ENCODE results near the gene LY86. TPM values are rescaled to one million over a fixed set of nuclear protein-coding genes. Genes with fewer than 3 reads are reported as not detected.

Gene LY86
- total and polyA plus RNA-seq, 2 donors: 3.9 to 4.1 TPM

- no peak for DNase-seq (ENCODE audit: extremely low spot score)
- 32% methylated on average over 2 of the region's 2 CpGs for WGBS
- no peaks in the 10 kb centered on the region for H3K4me1 ChIP-seq (ENCODE audit: insufficient read depth)
- H3K36me3 ChIP-seq (ENCODE audit: insufficient read depth): no peaks in the 10 kb centered on the region
- no peak overlapping the region for H3K4me3 ChIP-seq (ENCODE audit: low read depth, low read length)
- no peak overlapping the region for H3K27ac ChIP-seq (ENCODE audit: low read depth)
Measured at GRCh38 chr6:6631534-6632276, 43.2 kb downstream of the LY86 start.

- H3K27ac ChIP-seq (ENCODE audit: low read depth): no peak overlapping the region
- no peaks in the 10 kb centered on the region for H3K36me3 ChIP-seq (ENCODE audit: insufficient read depth)
Measured at GRCh38 chr6:6633898-6634734, 45.6 kb downstream of the LY86 start.

DNA sequence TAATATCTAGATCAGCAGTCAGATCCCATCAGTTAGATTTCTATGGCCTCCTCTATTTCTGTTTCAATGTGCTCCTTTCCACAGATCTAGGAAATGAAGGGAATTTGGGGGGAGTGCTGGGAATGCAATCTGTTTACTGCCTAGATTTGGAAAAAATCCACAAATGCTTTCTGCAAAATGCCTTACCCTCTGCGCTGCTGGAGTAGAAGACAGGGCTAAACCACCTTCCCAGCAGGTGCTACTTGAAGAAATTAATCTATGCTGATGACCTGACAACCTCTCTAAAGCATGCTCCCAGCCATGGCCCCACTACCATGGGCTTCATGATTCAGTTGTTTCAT lies 46.2 kb downstream of the LY86 start:
- Histone ChIP-seq H3K36me3 (ENCODE audit: insufficient read depth) (no peaks in the 10 kb centered on the region), H3K27ac (ENCODE audit: low read depth) (no peak overlapping the region), H3K4me1 (ENCODE audit: insufficient read depth) (no peaks in the 10 kb centered on the region), H3K4me3 (ENCODE audit: low read depth, low read length) (no peak overlapping the region)
- WGBS: 83% methylated on average over 1 of the region's 1 CpG
- no peak for DNase-seq (ENCODE audit: extremely low spot score)

More at GRCh38 chr6:6633898-6634734, 45.6 kb downstream of the LY86 start:
- Histone ChIP-seq H3K4me3 (ENCODE audit: low read depth, low read length) (no peak overlapping the region), H3K4me1 (ENCODE audit: insufficient read depth) (no peaks in the 10 kb centered on the region)
- 91% methylated on average over 6 of the region's 6 CpGs for WGBS
- no peak for DNase-seq (ENCODE audit: extremely low spot score)

GRCh38 chr6:6635291-6635690 lies 46.8 kb downstream of the LY86 start:
- H3K4me1 ChIP-seq (ENCODE audit: insufficient read depth): no peaks in the 10 kb centered on the region
- H3K27ac ChIP-seq (ENCODE audit: low read depth): no peak overlapping the region
- no peaks in the 10 kb centered on the region for H3K36me3 ChIP-seq (ENCODE audit: insufficient read depth)
- 94% methylated on average over 2 of the region's 2 CpGs for WGBS
- H3K4me3 ChIP-seq (ENCODE audit: low read depth, low read length): no peak overlapping the region
- DNase-seq (ENCODE audit: extremely low spot score): no peak

DNA sequence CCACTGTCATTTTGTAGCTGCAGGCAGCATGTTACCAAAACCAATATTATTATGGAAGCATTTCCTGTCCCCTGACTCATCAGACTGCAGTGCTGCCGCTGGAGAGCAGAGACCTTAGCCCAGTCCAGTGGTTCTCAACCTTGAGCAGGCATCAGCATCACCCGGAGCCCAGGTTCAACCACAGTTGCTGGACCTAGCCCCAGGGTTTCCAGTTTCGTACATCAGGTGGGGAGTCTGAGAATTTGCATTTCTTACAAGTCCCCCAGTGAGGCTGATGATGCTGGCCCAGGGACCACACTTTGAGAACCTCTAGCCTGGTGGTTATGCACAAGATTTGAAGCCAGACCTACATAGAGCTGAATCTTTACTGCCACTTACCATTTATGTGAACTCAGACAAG lies 47.3 kb downstream of the LY86 start:
- WGBS: 92% methylated on average over 3 of the region's 3 CpGs
- Histone ChIP-seq H3K36me3 (ENCODE audit: insufficient read depth) (no peaks in the 10 kb centered on the region), H3K27ac (ENCODE audit: low read depth) (no peak overlapping the region), H3K4me3 (ENCODE audit: low read depth, low read length) (no peak overlapping the region), H3K4me1 (ENCODE audit: insufficient read depth) (no peaks in the 10 kb centered on the region)
- no peak for DNase-seq (ENCODE audit: extremely low spot score)

DNA sequence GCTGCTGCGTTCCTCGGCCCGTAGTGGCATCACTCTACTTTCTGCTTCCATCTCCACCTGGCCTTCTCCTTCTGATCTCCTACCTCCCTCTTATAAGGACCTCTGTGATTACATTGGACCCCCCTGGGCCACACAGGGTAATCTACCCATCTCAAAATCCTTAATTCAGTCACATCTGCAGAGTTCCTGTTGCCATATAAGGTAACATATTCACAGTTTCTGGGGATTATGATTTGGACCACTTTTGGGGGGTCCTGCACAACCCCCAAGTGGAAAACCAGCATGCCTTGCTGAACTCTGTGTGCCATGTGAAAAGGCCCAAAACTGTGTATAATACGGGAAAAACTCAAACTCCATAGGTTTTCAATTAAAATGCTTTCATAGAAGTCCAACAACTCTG lies 51.1 kb downstream of the LY86 start:
- H3K4me1 ChIP-seq (ENCODE audit: insufficient read depth): no peaks in the 10 kb centered on the region
- no peak for DNase-seq (ENCODE audit: extremely low spot score)
- no peaks in the 10 kb centered on the region for H3K36me3 ChIP-seq (ENCODE audit: insufficient read depth)
- no peak overlapping the region for H3K27ac ChIP-seq (ENCODE audit: low read depth)
- no peak overlapping the region for H3K4me3 ChIP-seq (ENCODE audit: low read depth, low read length)
- 98% methylated on average over 4 of the region's 4 CpGs for WGBS

DNA sequence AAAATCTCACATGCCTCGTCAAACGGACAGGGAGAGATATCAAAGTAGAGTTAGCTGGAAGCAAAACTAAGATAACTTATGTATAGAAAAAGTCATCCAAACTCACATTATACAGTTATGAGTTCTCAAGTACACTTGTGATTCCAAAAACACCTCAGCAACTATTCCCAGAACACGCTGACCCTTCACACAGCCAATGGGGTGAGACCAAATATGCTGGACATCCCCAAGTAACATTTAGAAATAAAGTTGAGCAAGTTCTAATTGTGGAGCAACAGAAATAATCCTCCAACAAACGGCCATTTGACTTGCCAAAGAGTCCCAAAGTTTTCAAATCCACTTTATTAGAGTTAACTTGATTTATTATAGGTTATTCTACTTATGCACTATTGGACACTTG lies 52.4 kb downstream of the LY86 start:
- no peak for DNase-seq (ENCODE audit: extremely low spot score)
- 64% methylated on average over 4 of the region's 4 CpGs for WGBS
- Histone ChIP-seq H3K36me3 (ENCODE audit: insufficient read depth) (no peaks in the 10 kb centered on the region), H3K4me3 (ENCODE audit: low read depth, low read length) (no peak overlapping the region), H3K4me1 (ENCODE audit: insufficient read depth) (no peaks in the 10 kb centered on the region), H3K27ac (ENCODE audit: low read depth) (no peak overlapping the region)

DNA sequence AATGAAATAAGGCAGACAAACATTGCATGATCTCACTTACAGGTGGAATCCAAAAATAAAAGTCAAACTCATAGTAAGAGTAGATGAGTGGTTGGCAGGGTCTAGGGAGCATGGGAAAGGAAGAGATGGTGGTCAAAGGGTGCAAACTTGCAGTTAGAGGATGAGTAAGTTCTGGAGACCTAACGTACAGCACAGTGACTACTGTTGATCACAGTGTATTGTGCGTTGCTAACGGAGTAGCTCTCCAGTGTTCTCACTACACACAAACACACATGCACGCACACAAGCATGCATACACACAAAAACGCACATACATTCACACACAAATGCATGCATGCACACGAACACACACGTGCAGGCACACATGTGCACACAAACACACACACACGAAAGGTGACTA lies 54.9 kb downstream of the LY86 start:
- no peak for DNase-seq (ENCODE audit: extremely low spot score)
- 92% methylated on average over 8 of the region's 8 CpGs for WGBS

GRCh38 chr6:6645261-6645917 lies 56.9 kb downstream of the LY86 start:
- H3K4me1 ChIP-seq (ENCODE audit: insufficient read depth): no peaks in the 10 kb centered on the region
- WGBS: 86% methylated on average over 3 of the region's 3 CpGs
- DNase-seq (ENCODE audit: extremely low spot score): no peak
- H3K4me3 ChIP-seq (ENCODE audit: low read depth, low read length): no peak overlapping the region
- no peaks in the 10 kb centered on the region for H3K36me3 ChIP-seq (ENCODE audit: insufficient read depth)
- H3K27ac ChIP-seq (ENCODE audit: low read depth): no peak overlapping the region

More for the DNA sequence above, 54.9 kb downstream of the LY86 start:
- H3K4me1 ChIP-seq (ENCODE audit: insufficient read depth): no peaks in the 10 kb centered on the region
- no peak overlapping the region for H3K27ac ChIP-seq (ENCODE audit: low read depth)
- no peaks in the 10 kb centered on the region for H3K36me3 ChIP-seq (ENCODE audit: insufficient read depth)
- H3K4me3 ChIP-seq (ENCODE audit: low read depth, low read length): no peak overlapping the region

GRCh38 chr6:6646384-6646783 lies 57.9 kb downstream of the LY86 start:
- WGBS: 90% methylated on average over 2 of the region's 2 CpGs
- no peak overlapping the region for H3K27ac ChIP-seq (ENCODE audit: low read depth)
- no peaks in the 10 kb centered on the region for H3K36me3 ChIP-seq (ENCODE audit: insufficient read depth)
- no peaks in the 10 kb centered on the region for H3K4me1 ChIP-seq (ENCODE audit: insufficient read depth)
- DNase-seq (ENCODE audit: extremely low spot score): no peak
- H3K4me3 ChIP-seq (ENCODE audit: low read depth, low read length): no peak overlapping the region

- Histone ChIP-seq H3K4me1 (ENCODE audit: insufficient read depth) (no peaks in the 10 kb centered on the region), H3K36me3 (ENCODE audit: insufficient read depth) (no peaks in the 10 kb centered on the region), H3K27ac (ENCODE audit: low read depth) (no peak overlapping the region), H3K4me3 (ENCODE audit: low read depth, low read length) (no peak overlapping the region)
- WGBS: 51% methylated on average over 2 of the region's 2 CpGs
- DNase-seq (ENCODE audit: extremely low spot score): no peak
Measured at GRCh38 chr6:6646859-6647258, 58.3 kb downstream of the LY86 start.

DNA sequence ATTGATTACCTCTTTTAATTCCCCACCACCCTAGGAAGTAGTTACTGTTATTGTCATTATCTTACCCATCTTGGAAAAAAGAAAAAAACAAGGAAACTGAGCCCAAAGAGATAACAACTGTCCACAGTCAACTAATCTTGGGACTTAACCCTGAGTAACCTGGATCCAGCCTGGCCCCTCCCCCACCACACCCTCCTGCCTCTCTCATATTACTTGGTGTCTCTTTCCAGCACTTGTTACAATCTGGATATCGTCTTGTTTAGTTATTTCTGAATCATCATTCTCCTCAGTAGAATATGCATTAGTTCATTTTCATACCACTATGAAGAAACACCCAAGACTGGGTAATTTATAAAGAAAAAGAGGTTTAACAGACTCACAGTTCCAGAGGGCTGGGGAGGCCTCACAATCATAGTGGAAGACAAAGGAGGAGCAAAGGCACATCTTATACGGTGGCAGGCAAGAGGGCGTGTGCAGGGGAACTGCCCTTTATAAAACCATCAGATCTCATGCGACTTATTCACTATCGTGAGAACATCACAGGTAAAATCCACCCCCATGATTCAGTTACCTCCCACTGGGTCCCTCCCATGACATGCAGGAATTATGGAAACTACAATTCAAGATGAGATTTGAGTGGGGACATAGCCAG lies 60.3 kb downstream of the LY86 start:
- 68% methylated on average over 5 of the region's 5 CpGs for WGBS
- Histone ChIP-seq H3K4me1 (ENCODE audit: insufficient read depth) (no peaks in the 10 kb centered on the region), H3K4me3 (ENCODE audit: low read depth, low read length) (no peak overlapping the region), H3K27ac (ENCODE audit: low read depth) (no peak overlapping the region), H3K36me3 (ENCODE audit: insufficient read depth) (no peaks in the 10 kb centered on the region)
- no peak for DNase-seq (ENCODE audit: extremely low spot score)

GRCh38 chr6:6649824-6650349 lies 61.4 kb downstream of the LY86 start:
- no peak overlapping the region for H3K4me3 ChIP-seq (ENCODE audit: low read depth, low read length)
- 83% methylated on average over 7 of the region's 7 CpGs for WGBS
- DNase-seq (ENCODE audit: extremely low spot score): no peak
- no peaks in the 10 kb centered on the region for H3K4me1 ChIP-seq (ENCODE audit: insufficient read depth)
- no peak overlapping the region for H3K27ac ChIP-seq (ENCODE audit: low read depth)
- no peaks in the 10 kb centered on the region for H3K36me3 ChIP-seq (ENCODE audit: insufficient read depth)

Data from urinary bladder (tissue), 4 donors.